Stimulated activated naive CD4-positive, alpha-beta T cell (primary cell): ENCODE data around the gene ZSCAN5B.

Experiments
- DNase-seq, 6 experiments: peaks; one replicate each; lab custom pipeline; 2025; lab: John Stamatoyannopoulos, UW

ZSCAN5B gene

GRCh38 chr19:56144831-56145230, 52.8 kb downstream of the ZSCAN5B start:
- DNase-seq, result no peak

- no peak for DNase-seq
These were observed 53.2 kb downstream of the ZSCAN5B start for GRCh38 chr19:56144376-56144775.

GRCh38 chr19:56142897-56143434, 54.6 kb downstream of the ZSCAN5B start:
- no peak for DNase-seq

GRCh38 chr19:56142087-56142787, 55.3 kb downstream of the ZSCAN5B start:
- no peak for DNase-seq

GRCh38 chr19:56141417-56141993, 56.1 kb downstream of the ZSCAN5B start:
- peak; percentile 27 to 70 (median 46) for DNase-seq

GRCh38 chr19:56140583-56141416, 56.8 kb downstream of the ZSCAN5B start, which contains the start of gene ZNF444:
Gene ZNF444, plus strand, starts transcription at chr19:56141287. Its CDS starts 5,625 bp downstream, at chr19:56146912.
- peak; percentile 99 to 100 (median 100) for DNase-seq

- DNase-seq, result peak in 2 of 6 experiments; percentile 9 to 22
These were observed 57.6 kb downstream of the ZSCAN5B start for GRCh38 chr19:56139847-56140582.
